Activated CD8-positive, alpha-beta memory T cell treated with anti-CD3 and anti-CD28 coated beads, Interleukin-2, amount 10 ng/mL, durations not matched to agents 7 days and 5 days (primary cell): ENCODE data around the gene ANTXR1. TPM values are rescaled to one million over a fixed set of nuclear protein-coding genes. Genes with fewer than 3 reads are reported as not detected.

Experiments
- ATAC-seq: fragments of 150-1000 bp; cut with Tn5 transposase; one replicate; pipeline ENCODE4 v1.10.0; 2021; ENCODE audit warnings: moderate library complexity
- CTCF ChIA-PET: fragments of 350-600 bp; sonication (Branson Sonifier 250); formaldehyde crosslinking; loops from one replicate; lab custom pipeline; 2021; ENCODE audit warnings: antibody characterized with exemption; lab: Charles Lee
- DNase-seq: peaks from one replicate; pipeline ENCODE4 v3.0.0-alpha.2; 2020
- H3K27ac Mint-ChIP-seq: one replicate; pipeline ENCODE4 v1.8.0; 2021; ENCODE audit warnings: mild to moderate bottlenecking, mixed read lengths
- H3K27me3 Mint-ChIP-seq: one replicate; pipeline ENCODE4 v1.8.0; 2021; ENCODE audit warnings: mixed read lengths
- H3K36me3 Mint-ChIP-seq: one replicate; pipeline ENCODE4 v1.8.0; 2021; ENCODE audit warnings: mild to moderate bottlenecking, mixed read lengths
- H3K4me1 Mint-ChIP-seq: one replicate; pipeline ENCODE4 v1.8.0; 2021; ENCODE audit warnings: mixed read lengths
- H3K4me3 Mint-ChIP-seq: one replicate; pipeline ENCODE4 v1.8.0; 2021; ENCODE audit warnings: mild to moderate bottlenecking, moderate library complexity, mixed read lengths
- H3K9me3 Mint-ChIP-seq: one replicate; pipeline ENCODE4 v1.8.0; 2022; ENCODE audit warnings: low read depth, mixed read lengths
- total RNA-seq, 2 experiments: library from RNA; stranded (reverse); gene quantifications; one replicate each; pipeline ENCODE4 v1.2.3, GENCODE V29; 2021

Gene ANTXR1
- total RNA-seq, 2 experiments from 2014 or later, result 0.23 TPM; not detected in 1

- CTCF ChIA-PET, result interaction anchor here (0.6 kb wide), 1 partner anchor 357 kb away, joined by 4 read pairs; no protein-coding TSS in a partner anchor
- H3K9me3 Mint-ChIP-seq, result no peaks in the 10 kb centered on the region
These were observed 199.5 kb downstream of the ANTXR1 start for GRCh38 chr2:69212238-69213028.

GRCh38 chr2:69213201-69213600 lies 200.2 kb downstream of the ANTXR1 start:
- CTCF ChIA-PET, result interaction anchor here (0.6 kb wide), 1 partner anchor 356 kb away, joined by 4 read pairs; no protein-coding TSS in a partner anchor
- Mint-ChIP-seq H3K36me3 (no peaks in the 10 kb centered on the region), H3K4me3 (no peak overlapping the region), H3K9me3 (no peaks in the 10 kb centered on the region), H3K27ac (no peak overlapping the region), H3K27me3 (peaks cover 14% of the 10 kb centered on the region), H3K4me1 (no peaks in the 10 kb centered on the region)
- no peak for DNase-seq
- no peak for ATAC-seq

More at GRCh38 chr2:69212238-69213028, 199.5 kb downstream of the ANTXR1 start:
- H3K4me3 Mint-ChIP-seq, result no peak overlapping the region
- no peaks in the 10 kb centered on the region for H3K36me3 Mint-ChIP-seq
- no peak overlapping the region for H3K27ac Mint-ChIP-seq
- DNase-seq (no peak), ATAC-seq (no peak)
- peaks cover 17% of the 10 kb centered on the region for H3K27me3 Mint-ChIP-seq
- H3K4me1 Mint-ChIP-seq, result no peaks in the 10 kb centered on the region

GRCh38 chr2:69213782-69214181 lies 200.8 kb downstream of the ANTXR1 start:
- Mint-ChIP-seq H3K9me3 (no peaks in the 10 kb centered on the region), H3K4me3 (no peak overlapping the region), H3K27ac (no peak overlapping the region), H3K4me1 (no peaks in the 10 kb centered on the region), H3K27me3 (peaks cover 12% of the 10 kb centered on the region), H3K36me3 (no peaks in the 10 kb centered on the region)
- CTCF ChIA-PET, result no interaction called here
- DNase-seq (no peak), ATAC-seq (no peak)

GRCh38 chr2:69214898-69215297 lies 201.9 kb downstream of the ANTXR1 start:
- Mint-ChIP-seq H3K27ac (no peak overlapping the region), H3K4me1 (no peaks in the 10 kb centered on the region), H3K9me3 (no peaks in the 10 kb centered on the region), H3K36me3 (no peaks in the 10 kb centered on the region), H3K4me3 (no peak overlapping the region), H3K27me3 (peaks cover 15% of the 10 kb centered on the region)
- DNase-seq (no peak), ATAC-seq (no peak)
- CTCF ChIA-PET, result no interaction called here

GRCh38 chr2:69216535-69217332 lies 203.8 kb downstream of the ANTXR1 start:
- ATAC-seq, result no peak

GRCh38 chr2:69217333-69218080 lies 204.5 kb downstream of the ANTXR1 start:
- DNase-seq (no peak), ATAC-seq (no peak)
- CTCF ChIA-PET, result no interaction called here
- Mint-ChIP-seq H3K4me1 (no peaks in the 10 kb centered on the region), H3K27me3 (peaks cover 33% of the 10 kb centered on the region), H3K36me3 (no peaks in the 10 kb centered on the region), H3K4me3 (no peak overlapping the region), H3K27ac (no peak overlapping the region), H3K9me3 (no peaks in the 10 kb centered on the region)

More at GRCh38 chr2:69216535-69217332, 203.8 kb downstream of the ANTXR1 start:
- H3K27me3 Mint-ChIP-seq, result peaks cover 25% of the 10 kb centered on the region
- no peaks in the 10 kb centered on the region for H3K4me1 Mint-ChIP-seq
- H3K36me3 Mint-ChIP-seq, result no peaks in the 10 kb centered on the region
- CTCF ChIA-PET, result no interaction called here
- H3K4me3 Mint-ChIP-seq, result no peak overlapping the region
- no peak overlapping the region for H3K27ac Mint-ChIP-seq
- H3K9me3 Mint-ChIP-seq, result no peaks in the 10 kb centered on the region
- no peak for DNase-seq

GRCh38 chr2:69221512-69221911 lies 208.5 kb downstream of the ANTXR1 start:
- no peaks in the 10 kb centered on the region for H3K36me3 Mint-ChIP-seq
- H3K27ac Mint-ChIP-seq, result no peak overlapping the region
- DNase-seq (no peak), ATAC-seq (no peak)
- no peaks in the 10 kb centered on the region for H3K9me3 Mint-ChIP-seq
- no peaks in the 10 kb centered on the region for H3K4me1 Mint-ChIP-seq
- no peak overlapping the region for H3K4me3 Mint-ChIP-seq
- peaks cover 48% of the 10 kb centered on the region for H3K27me3 Mint-ChIP-seq
- CTCF ChIA-PET, result no interaction called here

GRCh38 chr2:69221960-69222751 lies 209.2 kb downstream of the ANTXR1 start:
- no peak for ATAC-seq
- Mint-ChIP-seq H3K4me3 (no peak overlapping the region), H3K9me3 (no peaks in the 10 kb centered on the region), H3K27me3 (peaks cover 50% of the 10 kb centered on the region), H3K27ac (no peak overlapping the region), H3K4me1 (no peaks in the 10 kb centered on the region), H3K36me3 (no peaks in the 10 kb centered on the region)
- no peak for DNase-seq
- CTCF ChIA-PET, result no interaction called here

GRCh38 chr2:69222953-69223658 lies 210.1 kb downstream of the ANTXR1 start:
- Mint-ChIP-seq H3K9me3 (no peaks in the 10 kb centered on the region), H3K36me3 (no peaks in the 10 kb centered on the region), H3K4me1 (no peaks in the 10 kb centered on the region), H3K27me3 (peaks cover 56% of the 10 kb centered on the region), H3K27ac (no peak overlapping the region), H3K4me3 (no peak overlapping the region)
- CTCF ChIA-PET, result interaction anchor here (1.3 kb wide), 1 partner anchor 280 kb away, joined by 3 read pairs; no protein-coding TSS in a partner anchor
- ATAC-seq (no peak), DNase-seq (no peak)

GRCh38 chr2:69223759-69224511 lies 211.0 kb downstream of the ANTXR1 start:
- Mint-ChIP-seq H3K27me3 (peaks cover 56% of the 10 kb centered on the region), H3K27ac (no peak overlapping the region), H3K36me3 (no peaks in the 10 kb centered on the region), H3K9me3 (no peaks in the 10 kb centered on the region), H3K4me1 (no peaks in the 10 kb centered on the region), H3K4me3 (no peak overlapping the region)
- ATAC-seq (no peak), DNase-seq (no peak)
- CTCF ChIA-PET, result interaction anchor here (1.3 kb wide), 1 partner anchor 281 kb away, joined by 3 read pairs; no protein-coding TSS in a partner anchor

GRCh38 chr2:69224512-69224837 lies 211.5 kb downstream of the ANTXR1 start:
- no peak overlapping the region for H3K4me3 Mint-ChIP-seq
- no peak for ATAC-seq
- no peak overlapping the region for H3K27ac Mint-ChIP-seq
- no peaks in the 10 kb centered on the region for H3K36me3 Mint-ChIP-seq
- H3K9me3 Mint-ChIP-seq, result no peaks in the 10 kb centered on the region
- CTCF ChIA-PET, result no interaction called here
- H3K27me3 Mint-ChIP-seq, result peaks cover 56% of the 10 kb centered on the region
- no peak for DNase-seq
- H3K4me1 Mint-ChIP-seq, result no peaks in the 10 kb centered on the region

GRCh38 chr2:69225933-69226332 lies 213.0 kb downstream of the ANTXR1 start:
- no peaks in the 10 kb centered on the region for H3K4me1 Mint-ChIP-seq
- DNase-seq (no peak), ATAC-seq (no peak)
- CTCF ChIA-PET, result no interaction called here
- H3K9me3 Mint-ChIP-seq, result no peaks in the 10 kb centered on the region
- no peak overlapping the region for H3K4me3 Mint-ChIP-seq
- no peak overlapping the region for H3K27ac Mint-ChIP-seq
- no peaks in the 10 kb centered on the region for H3K36me3 Mint-ChIP-seq
- H3K27me3 Mint-ChIP-seq, result peaks cover 54% of the 10 kb centered on the region
